ENCODE data around the gene SORCS2.

DNA sequence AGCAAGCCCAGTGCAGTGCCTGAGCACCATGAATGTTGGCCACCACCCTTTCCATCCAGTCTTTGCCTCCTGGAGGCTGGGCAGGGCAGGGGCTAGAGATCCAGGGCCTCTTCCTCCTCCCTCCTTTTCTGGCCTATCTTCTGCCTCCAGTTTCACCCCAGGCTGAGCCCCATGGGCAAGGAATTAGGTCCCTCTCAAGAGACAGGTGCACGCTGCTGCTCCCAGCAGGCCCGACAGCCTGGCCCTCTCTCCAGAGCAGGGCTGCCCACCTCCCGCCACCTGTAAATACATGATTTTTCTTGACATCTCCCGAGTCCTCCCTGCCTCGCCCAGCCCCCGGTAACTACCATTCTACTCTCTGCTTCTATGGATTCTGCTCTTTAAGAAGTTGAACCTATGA, 299.6 kb downstream of the SORCS2 start:
- TF ChIP-seq ZNF274 (IDR thresholded peaks at IDR 0.05; ENCODE audit: low read depth, low read length): no peak
- TF ChIP-seq SUZ12 (IDR thresholded peaks at IDR 0.05; ENCODE audit: extremely low read depth, insufficient read depth, insufficient read length): no peak
- no peak for TF ChIP-seq YY1 (IDR thresholded peaks at IDR 0.05; ENCODE audit: insufficient read depth, insufficient read length)
